Measurements from ENCODE around the gene AMN1.

GRCh38 chr12:31726575-31726974 lies 2.2 kb downstream of the AMN1 start:
- no peak for TF ChIP-seq POLR2A (IDR thresholded peaks at IDR 0.05)
- TF ChIP-seq CTCF (IDR thresholded peaks at IDR 0.05), result no peak
